Ecto neural progenitor cell (in vitro differentiated cells): ENCODE data around the gene INO80C.

Source experiments
- DNase-seq: peaks from one replicate; pipeline ENCODE4 v3.0.0-alpha.2; 2018; ENCODE audit warnings: low spot score

The INO80C gene

DNA sequence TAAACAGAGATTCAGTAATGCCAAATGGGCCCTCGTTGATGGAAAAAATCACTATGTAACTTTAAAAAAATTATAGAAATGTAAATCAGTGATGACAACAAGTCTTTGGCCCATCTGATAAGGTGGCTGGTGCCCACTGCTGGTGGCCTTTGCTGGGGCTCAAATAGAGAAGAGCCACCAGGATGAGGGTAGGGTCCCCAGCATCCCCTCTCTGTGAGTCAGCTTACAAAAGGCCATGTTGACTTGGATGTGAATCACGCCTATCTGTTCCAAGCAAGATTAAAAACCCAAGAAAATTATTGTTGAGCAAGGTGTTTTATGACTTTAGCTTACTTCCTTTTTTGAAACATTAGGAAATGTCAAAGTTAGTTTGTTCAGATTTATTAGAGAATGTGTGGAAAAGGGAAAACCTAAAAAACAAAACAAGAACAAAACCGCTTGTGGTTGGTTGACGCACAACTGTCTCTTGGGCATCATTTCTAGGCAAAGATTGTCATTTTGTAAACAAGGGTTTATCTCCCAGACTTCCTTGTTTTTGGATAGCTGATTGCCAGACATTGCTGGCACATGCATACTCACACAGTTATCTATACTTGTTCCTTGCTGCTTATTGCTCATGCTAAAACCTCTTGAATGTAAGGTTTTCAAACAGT is 66.9 kb downstream of the INO80C start:
- DNase-seq = no peak

DNA sequence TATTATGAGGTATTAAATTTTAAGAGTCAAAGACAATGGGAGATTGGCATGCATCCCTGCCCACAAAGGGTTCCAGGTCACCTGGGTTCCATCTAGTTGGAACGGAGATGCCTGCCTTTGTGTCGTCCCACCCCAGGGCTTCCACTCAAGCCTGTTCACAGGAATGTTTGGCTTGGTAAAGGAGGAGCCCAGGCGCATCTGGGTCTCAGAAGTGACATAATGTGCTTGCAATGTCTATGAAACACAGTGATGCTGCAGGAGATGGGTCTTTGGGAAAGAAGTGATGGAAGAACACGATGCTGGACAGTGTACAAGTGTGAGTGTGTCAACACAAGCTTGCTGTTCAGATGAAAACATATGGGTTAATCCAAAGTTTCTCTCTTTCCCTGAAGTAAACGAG is 71.0 kb downstream of the INO80C start:
- no peak for DNase-seq

DNA sequence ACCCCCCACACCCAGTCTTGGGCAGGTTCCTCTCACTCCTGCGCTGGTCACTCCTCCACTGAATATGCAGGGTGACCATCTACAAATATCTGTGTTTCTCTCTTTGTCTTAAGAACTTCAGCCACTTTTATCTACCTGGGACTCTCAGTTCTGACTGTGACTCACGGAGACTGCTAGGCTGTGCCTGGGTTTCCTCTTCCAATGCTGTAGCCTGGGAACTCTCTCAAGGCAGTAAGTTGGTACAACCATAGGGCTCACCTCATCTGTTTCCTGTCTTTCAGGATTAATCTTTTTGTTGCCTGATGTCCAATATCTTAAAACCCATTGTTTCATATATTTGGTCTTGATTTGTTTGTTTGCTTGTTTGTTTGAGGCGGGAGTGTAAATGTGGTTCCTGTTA is 73.4 kb downstream of the INO80C start:
- no peak for DNase-seq

DNA sequence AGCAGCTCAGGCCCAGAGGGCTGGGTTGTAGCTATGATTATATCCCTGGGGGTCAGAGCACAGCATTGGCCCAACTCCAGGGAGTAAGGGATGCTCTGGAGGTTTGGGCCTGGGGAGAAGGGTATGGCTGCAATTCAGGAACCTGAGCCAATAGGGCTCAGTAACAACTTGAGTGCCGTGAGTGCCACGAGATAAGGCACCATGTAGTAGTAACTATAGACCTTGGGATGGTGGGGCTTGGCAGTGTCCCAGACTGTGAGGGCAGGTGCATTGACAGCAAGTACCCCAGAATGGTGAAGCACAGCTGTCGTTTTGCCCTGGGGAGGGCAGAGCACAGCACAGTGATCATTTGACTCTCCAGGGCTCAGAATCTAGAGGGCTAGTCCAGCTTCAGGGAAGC is 75.5 kb downstream of the INO80C start:
- DNase-seq = no peak

DNA sequence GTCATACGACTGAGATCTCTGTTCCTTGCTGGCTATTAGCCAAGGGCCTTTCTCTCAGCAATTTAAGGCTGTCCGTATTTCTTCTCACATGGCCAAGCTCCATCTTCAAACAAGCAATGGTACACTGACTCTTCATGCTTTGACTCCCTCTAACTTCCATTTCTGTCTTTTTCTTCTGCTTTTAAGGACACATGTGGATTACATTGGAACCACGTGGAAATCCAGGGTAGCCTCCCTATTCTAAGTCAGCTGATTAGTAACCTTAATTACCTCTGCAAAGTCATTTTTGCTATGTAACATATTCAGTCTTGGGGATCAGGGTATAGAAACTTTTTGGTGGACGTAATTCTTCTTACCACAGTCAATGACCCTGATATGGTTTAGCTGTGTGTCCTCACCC is 79.2 kb downstream of the INO80C start:
- DNase-seq = no peak
